ENCODE data around the gene GRID1.

- TF ChIP-seq CTCF (IDR thresholded peaks at IDR 0.05; ENCODE audit: low read length), result no peak
- no peak for TF ChIP-seq EZH2 (IDR thresholded peaks at IDR 0.05; ENCODE audit: borderline replicate concordance, low read length)
Measured at GRCh38 chr10:86254526-86255174, 111.9 kb downstream of the GRID1 start.
